ENCODE results near the gene PRCP. TPM values are rescaled to one million over a fixed set of nuclear protein-coding genes. Genes with fewer than 3 reads are reported as not detected.

The PRCP gene
- total and polyA plus RNA-seq, 2 experiments from 2014 or later: 33.3 to 52.8 TPM

DNA sequence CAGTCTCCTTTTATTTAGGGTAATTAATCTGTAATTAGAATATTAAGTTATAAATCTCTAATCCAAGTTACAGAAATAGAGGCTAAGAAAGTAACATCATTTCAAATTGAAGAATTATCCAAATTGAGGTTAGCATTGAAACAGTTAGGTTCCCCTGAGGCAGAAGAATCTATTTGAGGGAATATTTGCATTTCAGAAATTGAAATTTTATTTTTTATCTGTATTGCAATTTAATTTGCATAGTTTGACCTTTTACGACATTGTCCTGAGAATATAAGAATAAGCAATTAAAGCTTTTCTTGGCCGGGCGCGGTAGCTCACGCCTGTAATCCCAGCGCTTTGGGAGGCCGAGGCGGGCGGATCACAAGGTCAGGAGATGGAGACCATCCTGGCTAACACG lies 28.9 kb upstream of the PRCP start:
- no peak overlapping the region for H3K4me2 ChIP-seq
- Mint-ChIP-seq H3K4me1 (no peaks in the 10 kb centered on the region), H3K4me3 (no peak overlapping the region), H3K9me3 (no peaks in the 10 kb centered on the region), H3K27me3 (ENCODE audit: insufficient read depth, low read depth, poor library complexity) (no peaks in the 10 kb centered on the region), H3K36me3 (ENCODE audit: low read depth) (peaks cover 57% of the 10 kb centered on the region), H3K27ac (no peak overlapping the region)
- no peak overlapping the region for H2AFZ ChIP-seq
- no peaks in the 10 kb centered on the region for H3K27me3 ChIP-seq (ENCODE audit: insufficient read depth)
- H3K79me2 ChIP-seq (replicated peaks; ENCODE audit: insufficient read depth): no peaks in the 10 kb centered on the region
- H3K9me2 ChIP-seq (ENCODE audit: insufficient read depth): no peaks in the 10 kb centered on the region
- no peak for DNase-seq (ENCODE audit: low spot score)
- no peaks in the 10 kb centered on the region for H4K20me1 ChIP-seq (replicated peaks; ENCODE audit: insufficient read depth)
- peaks cover 28% of the 10 kb centered on the region; the same call in 1 of the 2 replicates for H3K36me3 ChIP-seq (ENCODE audit: insufficient read depth)
- no peaks in the 10 kb centered on the region for H3K4me1 ChIP-seq (ENCODE audit: insufficient read depth)
- no peak overlapping the region for H3K27ac ChIP-seq (ENCODE audit: low read depth)
- ATAC-seq: no peak
- no peaks in the 10 kb centered on the region for H3F3A ChIP-seq (replicated peaks; ENCODE audit: low read depth)
- no peak overlapping the region for H3K4me3 ChIP-seq
- TF ChIP-seq, protein P1, sequence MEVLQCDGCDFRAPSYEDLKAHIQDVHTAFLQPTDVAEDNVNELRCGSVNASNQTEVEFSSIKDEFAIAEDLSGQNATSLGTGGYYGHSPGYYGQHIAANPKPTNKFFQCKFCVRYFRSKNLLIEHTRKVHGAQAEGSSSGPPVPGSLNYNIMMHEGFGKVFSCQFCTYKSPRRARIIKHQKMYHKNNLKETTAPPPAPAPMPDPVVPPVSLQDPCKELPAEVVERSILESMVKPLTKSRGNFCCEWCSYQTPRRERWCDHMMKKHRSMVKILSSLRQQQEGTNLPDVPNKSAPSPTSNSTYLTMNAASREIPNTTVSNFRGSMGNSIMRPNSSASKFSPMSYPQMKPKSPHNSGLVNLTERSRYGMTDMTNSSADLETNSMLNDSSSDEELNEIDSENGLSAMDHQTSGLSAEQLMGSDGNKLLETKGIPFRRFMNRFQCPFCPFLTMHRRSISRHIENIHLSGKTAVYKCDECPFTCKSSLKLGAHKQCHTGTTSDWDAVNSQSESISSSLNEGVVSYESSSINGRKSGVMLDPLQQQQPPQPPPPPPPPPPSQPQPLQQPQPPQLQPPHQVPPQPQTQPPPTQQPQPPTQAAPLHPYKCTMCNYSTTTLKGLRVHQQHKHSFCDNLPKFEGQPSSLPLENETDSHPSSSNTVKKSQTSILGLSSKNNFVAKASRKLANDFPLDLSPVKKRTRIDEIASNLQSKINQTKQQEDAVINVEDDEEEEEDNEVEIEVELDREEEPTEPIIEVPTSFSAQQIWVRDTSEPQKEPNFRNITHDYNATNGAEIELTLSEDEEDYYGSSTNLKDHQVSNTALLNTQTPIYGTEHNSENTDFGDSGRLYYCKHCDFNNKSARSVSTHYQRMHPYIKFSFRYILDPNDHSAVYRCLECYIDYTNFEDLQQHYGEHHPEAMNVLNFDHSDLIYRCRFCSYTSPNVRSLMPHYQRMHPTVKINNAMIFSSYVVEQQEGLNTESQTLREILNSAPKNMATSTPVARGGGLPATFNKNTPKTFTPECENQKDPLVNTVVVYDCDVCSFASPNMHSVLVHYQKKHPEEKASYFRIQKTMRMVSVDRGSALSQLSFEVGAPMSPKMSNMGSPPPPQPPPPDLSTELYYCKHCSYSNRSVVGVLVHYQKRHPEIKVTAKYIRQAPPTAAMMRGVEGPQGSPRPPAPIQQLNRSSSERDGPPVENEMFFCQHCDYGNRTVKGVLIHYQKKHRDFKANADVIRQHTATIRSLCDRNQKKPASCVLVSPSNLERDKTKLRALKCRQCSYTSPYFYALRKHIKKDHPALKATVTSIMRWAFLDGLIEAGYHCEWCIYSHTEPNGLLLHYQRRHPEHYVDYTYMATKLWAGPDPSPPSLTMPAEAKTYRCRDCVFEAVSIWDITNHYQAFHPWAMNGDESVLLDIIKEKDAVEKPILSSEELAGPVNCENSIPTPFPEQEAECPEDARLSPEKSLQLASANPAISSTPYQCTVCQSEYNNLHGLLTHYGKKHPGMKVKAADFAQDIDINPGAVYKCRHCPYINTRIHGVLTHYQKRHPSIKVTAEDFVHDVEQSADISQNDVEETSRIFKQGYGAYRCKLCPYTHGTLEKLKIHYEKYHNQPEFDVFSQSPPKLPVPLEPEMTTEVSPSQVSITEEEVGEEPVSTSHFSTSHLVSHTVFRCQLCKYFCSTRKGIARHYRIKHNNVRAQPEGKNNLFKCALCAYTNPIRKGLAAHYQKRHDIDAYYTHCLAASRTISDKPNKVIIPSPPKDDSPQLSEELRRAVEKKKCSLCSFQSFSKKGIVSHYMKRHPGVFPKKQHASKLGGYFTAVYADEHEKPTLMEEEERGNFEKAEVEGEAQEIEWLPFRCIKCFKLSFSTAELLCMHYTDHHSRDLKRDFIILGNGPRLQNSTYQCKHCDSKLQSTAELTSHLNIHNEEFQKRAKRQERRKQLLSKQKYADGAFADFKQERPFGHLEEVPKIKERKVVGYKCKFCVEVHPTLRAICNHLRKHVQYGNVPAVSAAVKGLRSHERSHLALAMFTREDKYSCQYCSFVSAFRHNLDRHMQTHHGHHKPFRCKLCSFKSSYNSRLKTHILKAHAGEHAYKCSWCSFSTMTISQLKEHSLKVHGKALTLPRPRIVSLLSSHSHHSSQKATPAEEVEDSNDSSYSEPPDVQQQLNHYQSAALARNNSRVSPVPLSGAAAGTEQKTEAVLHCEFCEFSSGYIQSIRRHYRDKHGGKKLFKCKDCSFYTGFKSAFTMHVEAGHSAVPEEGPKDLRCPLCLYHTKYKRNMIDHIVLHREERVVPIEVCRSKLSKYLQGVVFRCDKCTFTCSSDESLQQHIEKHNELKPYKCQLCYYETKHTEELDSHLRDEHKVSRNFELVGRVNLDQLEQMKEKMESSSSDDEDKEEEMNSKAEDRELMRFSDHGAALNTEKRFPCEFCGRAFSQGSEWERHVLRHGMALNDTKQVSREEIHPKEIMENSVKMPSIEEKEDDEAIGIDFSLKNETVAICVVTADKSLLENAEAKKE (CRISPR knock-in tag; IDR thresholded peaks at IDR 0.05): no peak
- TF ChIP-seq CTCF (conservative IDR thresholded peaks at IDR 0.05; ENCODE audit: low read depth in 2 of 2) (no peak), REST (IDR thresholded peaks at IDR 0.05; ENCODE audit: unreplicated experiment) (no peak), STAT1 (IDR thresholded peaks at IDR 0.05; ENCODE audit: unreplicated experiment) (no peak), JUNB (IDR thresholded peaks at IDR 0.05; ENCODE audit: unreplicated experiment) (no peak), ETS1 (IDR thresholded peaks at IDR 0.05) (no peak), EZH2 (IDR thresholded peaks at IDR 0.05; ENCODE audit: low read depth, unreplicated experiment) (no peak)
